ENCODE results near the gene SLC9A8. TPM values are rescaled to one million over a fixed set of nuclear protein-coding genes. Genes with fewer than 3 reads are reported as not detected.

Gene SLC9A8
- total and polyA plus RNA-seq, 9 of the 15 experiments (the other 6 are each of a cell fraction or from before 2014, with no cell fraction given), result 0.56 to 9.7 (median 5.0) TPM

GRCh38 chr20:49810491-49811190 is 2.0 kb upstream of the SLC9A8 start:
- Histone ChIP-seq H3K27me3 (ENCODE audit: control insufficient read depth in 2 of 2, insufficient read depth in 2 of 2, low read length in 2 of 2) (no peaks in the 10 kb centered on the region), H2AFZ (ENCODE audit: low read depth, low read length) (peak overlapping the region; percentile 87), H3K36me3 (ENCODE audit: control insufficient read depth, insufficient read depth, low read length) (peaks cover 9% of the 10 kb centered on the region), H3K79me2 (ENCODE audit: control insufficient read depth, insufficient read depth, low read length) (peaks cover 18% of the 10 kb centered on the region), H3K27ac (ENCODE audit: extremely low read depth, low read depth, low read length) (no peak overlapping the region), H4K20me1 (replicated peaks; ENCODE audit: control insufficient read depth, insufficient read depth, low read length) (no peaks in the 10 kb centered on the region), H3K4me2 (ENCODE audit: insufficient read depth, low read length) (no peak overlapping the region), H3K4me1 (replicated peaks in 1 of 2; ENCODE audit: control insufficient read depth in 2 of 2, insufficient read depth in 2 of 2, low read length in 2 of 2) (peaks cover 13 to 23% of the 10 kb centered on the region in 2 experiments; a peak in 4 of 5 replicates), H3K9me1 (ENCODE audit: control insufficient read depth, insufficient read depth, low read length) (no peaks in the 10 kb centered on the region), H3K9ac (ENCODE audit: insufficient read depth in 1 of 2, low read depth in 2 of 2, low read length in 2 of 2) (peak overlapping the region in 1 of 2 experiments; percentile 50; a peak in 1 of 4 replicates), H3K9me3 (replicated peaks; ENCODE audit: control insufficient read depth, insufficient read depth, low read depth, low read length) (no peaks in the 10 kb centered on the region), H3K4me3 (no peak overlapping the region)
- no peak for FAIRE-seq
- no TSS peak for BruUV-seq (replicated peaks)
- ChIA-PET POLR2A (interaction anchor here (1.2 to 1.5 kb wide), 2 partner anchors 9 to 15 kb away, joined by 3 to 5 read pairs; no protein-coding TSS in a partner anchor), CTCF (ENCODE audit: low intra/inter-chr PET ratio) (no interaction called here)
- ATAC-seq, result no peak
- no peak for TF ChIP-seq RNF219 (CRISPR knock-in tag; IDR thresholded peaks at IDR 0.05)
- TF ChIP-seq BCOR (IDR thresholded peaks at IDR 0.05), result no peak
- no peak for TF ChIP-seq DACH1 (IDR thresholded peaks at IDR 0.05; ENCODE audit: partially characterized antibody)
- TF ChIP-seq MAFG (tag; conservative IDR thresholded peaks at IDR 0.05), result no peak
- TF ChIP-seq RNF2 (IDR thresholded peaks at IDR 0.05), result no peak
- no peak for TF ChIP-seq MTA2 (IDR thresholded peaks at IDR 0.05; ENCODE audit: low read depth)
- TF ChIP-seq ILK (tag; IDR thresholded peaks at IDR 0.05; ENCODE audit: borderline replicate concordance, low read depth), result no peak
- no peak for TF ChIP-seq E2F5 (CRISPR knock-in tag; IDR thresholded peaks at IDR 0.05)
- TF ChIP-seq SNIP1 (IDR thresholded peaks at IDR 0.05; ENCODE audit: low read depth), result no peak
- no peak for TF ChIP-seq TCF7L2 (IDR thresholded peaks at IDR 0.05; ENCODE audit: low read depth, low read length)
- WGBS (ENCODE audit: insufficient coverage, low coverage, missing lambda C conversion rate), result 83% methylated on average over 6 of the region's 6 CpGs
- DNase-seq (ENCODE audit: extremely low read depth in 1 of 4, low spot score in 3 of 4), result no peak
- intact Hi-C loops (cut with micrococcal nuclease), result loop anchor here (5.0 to 10.0 kb wide), 3 partner anchors 43 to 198 kb away; partner anchors contain the start of gene B4GALT5
- in situ Hi-C loops (cut with MboI), result no loop called here

All from K562 (cell line).